Natural killer cell (primary cell): ENCODE data around the gene BSPH1. TPM values are rescaled to one million over a fixed set of nuclear protein-coding genes. Genes with fewer than 3 reads are reported as not detected.

Source experiments
- ATAC-seq, 3 donors: fragments of 150-1000 bp in 2 of 3; fragments of 200-7000 bp in 1 of 3; cut with Tn5 transposase; 1 replicate in 1 of 3; 2 replicates in 2 of 3; pipeline ENCODE4 v1.10.0; 2021; ENCODE audit warnings: mild to moderate bottlenecking in 2 of 3, moderate library complexity in 2 of 3
- DNase-seq, 2 donors: peaks; one replicate each; pipeline versions ENCODE4 v3.0.0 to v3.0.0-alpha.2; 2013 to 2021; ENCODE audit warnings: mixed read lengths in 1 of 2
- H3K27ac ChIP-seq: one replicate; pipeline ENCODE4 v1.5.1; 2013; ENCODE audit warnings: mild to moderate bottlenecking, low read length
- H3K27me3 ChIP-seq: one replicate; pipeline ENCODE4 v1.6.1; 2013; ENCODE audit warnings: low read length; ENCODE audit not compliant: control insufficient read depth, insufficient read depth
- H3K36me3 ChIP-seq: one replicate; pipeline ENCODE4 v1.6.1; 2013; ENCODE audit warnings: low read length; ENCODE audit not compliant: control insufficient read depth, insufficient read depth
- H3K4me1 ChIP-seq: one replicate; pipeline ENCODE4 v1.6.1; 2013; ENCODE audit warnings: low read length; ENCODE audit not compliant: control insufficient read depth, insufficient read depth
- H3K4me3 ChIP-seq: one replicate; pipeline ENCODE4 v1.5.1; 2013; ENCODE audit warnings: low read length
- H3K9me3 ChIP-seq: one replicate; pipeline ENCODE4 v1.6.1; 2013; ENCODE audit warnings: low read length; ENCODE audit not compliant: control insufficient read depth, insufficient read depth
- H3K27ac Mint-ChIP-seq, 2 donors: one replicate each; pipeline ENCODE4 v1.8.0; 2022; ENCODE audit warnings: mild to moderate bottlenecking in 2 of 2, mixed read lengths in 2 of 2, moderate library complexity in 1 of 2
- H3K27me3 Mint-ChIP-seq, 2 donors: one replicate each; pipeline ENCODE4 v1.8.0; 2022; ENCODE audit warnings: low read depth in 2 of 2, mixed read lengths in 2 of 2
- H3K36me3 Mint-ChIP-seq: one replicate; pipeline ENCODE4 v1.8.0; 2022; ENCODE audit warnings: mixed read lengths
- H3K4me1 Mint-ChIP-seq, 2 donors: one replicate each; pipeline ENCODE4 v1.8.0; 2022; ENCODE audit warnings: mixed read lengths in 2 of 2
- H3K4me3 Mint-ChIP-seq: one replicate; pipeline ENCODE4 v1.8.0; 2022; ENCODE audit warnings: mild to moderate bottlenecking, moderate library complexity, mixed read lengths
- H3K9me3 Mint-ChIP-seq, 2 donors: one replicate each; pipeline ENCODE4 v1.8.0; 2022; ENCODE audit warnings: mixed read lengths in 2 of 2
- WGBS: methylation state at CpG from one replicate; pipeline ENCODE4 v1.1.7; 2013; ENCODE audit warnings: missing lambda C conversion rate; ENCODE audit not compliant: insufficient coverage; 5-methylcytosine and 5-hydroxymethylcytosine counted together
- intact Hi-C: fragments of 100-400 bp; cut with micrococcal nuclease; formaldehyde crosslinking; loops from one replicate; pipeline ENCODE4 v1.14.2; 2022
- total RNA-seq, 4 donors: library from RNA; stranded (reverse); fragments of 120-200 nt in 1 of 4; gene quantifications; one replicate each; pipeline versions ENCODE4 v1.2.3 to v1.2.4, GENCODE V29; 2013 to 2022
- TF ChIP-seq, protein P1 (sequence below): fragments of 200-600 bp; IDR thresholded peaks from one replicate; pipeline ENCODE4 v1.8.0; 2022; ENCODE audit warnings: antibody characterized with exemption

The BSPH1 gene, protein sequence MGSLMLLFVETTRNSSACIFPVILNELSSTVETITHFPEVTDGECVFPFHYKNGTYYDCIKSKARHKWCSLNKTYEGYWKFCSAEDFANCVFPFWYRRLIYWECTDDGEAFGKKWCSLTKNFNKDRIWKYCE
- total RNA-seq: not detected
- total RNA-seq (2013): not detected

DNA sequence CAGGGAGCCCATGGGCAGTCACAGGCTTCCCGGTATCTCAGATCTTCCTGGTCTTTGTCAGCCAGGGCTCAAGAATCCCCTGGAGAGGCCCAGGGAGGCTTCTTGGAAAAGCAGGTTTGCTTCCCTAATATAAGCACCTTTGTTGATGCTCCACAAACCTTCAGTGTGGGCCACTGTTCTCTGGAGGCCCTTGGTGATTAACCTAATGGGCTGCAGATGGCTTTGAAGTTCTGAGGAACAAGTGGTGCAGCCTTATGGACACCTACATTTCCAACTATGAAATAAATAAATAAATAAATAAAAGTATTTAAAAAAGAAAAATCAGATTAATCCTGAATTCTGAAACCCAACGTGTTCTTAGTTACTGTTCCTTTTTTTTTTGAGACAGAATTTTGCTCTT lies at the start of gene BSPH1:
BSPH1 (minus strand) TSS at position 101 of the 400 bp plus-strand sequence; CDS start at position 12, 89 bp downstream.
- ATAC-seq (no peak), DNase-seq (no peak)
- Mint-ChIP-seq H3K36me3 (no peaks in the 10 kb centered on the region), H3K27me3 (peaks cover 20 to 26% of the 10 kb centered on the region in 2 donors), H3K9me3 (no peaks in the 10 kb centered on the region), H3K4me1 (no peaks in the 10 kb centered on the region), H3K4me3 (no peak within 1 kb of the TSS), H3K27ac (no peak within 1 kb of the TSS)
- 59% methylated on average over 2 of the region's 2 CpGs for WGBS
- intact Hi-C loops: no loop called here
- H3K27me3 ChIP-seq: peaks cover 2% of the 10 kb centered on the region
- TF ChIP-seq, protein P1, sequence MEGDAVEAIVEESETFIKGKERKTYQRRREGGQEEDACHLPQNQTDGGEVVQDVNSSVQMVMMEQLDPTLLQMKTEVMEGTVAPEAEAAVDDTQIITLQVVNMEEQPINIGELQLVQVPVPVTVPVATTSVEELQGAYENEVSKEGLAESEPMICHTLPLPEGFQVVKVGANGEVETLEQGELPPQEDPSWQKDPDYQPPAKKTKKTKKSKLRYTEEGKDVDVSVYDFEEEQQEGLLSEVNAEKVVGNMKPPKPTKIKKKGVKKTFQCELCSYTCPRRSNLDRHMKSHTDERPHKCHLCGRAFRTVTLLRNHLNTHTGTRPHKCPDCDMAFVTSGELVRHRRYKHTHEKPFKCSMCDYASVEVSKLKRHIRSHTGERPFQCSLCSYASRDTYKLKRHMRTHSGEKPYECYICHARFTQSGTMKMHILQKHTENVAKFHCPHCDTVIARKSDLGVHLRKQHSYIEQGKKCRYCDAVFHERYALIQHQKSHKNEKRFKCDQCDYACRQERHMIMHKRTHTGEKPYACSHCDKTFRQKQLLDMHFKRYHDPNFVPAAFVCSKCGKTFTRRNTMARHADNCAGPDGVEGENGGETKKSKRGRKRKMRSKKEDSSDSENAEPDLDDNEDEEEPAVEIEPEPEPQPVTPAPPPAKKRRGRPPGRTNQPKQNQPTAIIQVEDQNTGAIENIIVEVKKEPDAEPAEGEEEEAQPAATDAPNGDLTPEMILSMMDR: no peak
- H3K27ac ChIP-seq: no peak within 1 kb of the TSS
- no peak within 1 kb of the TSS for H3K4me3 ChIP-seq
- no peaks in the 10 kb centered on the region for H3K36me3 ChIP-seq
- no peaks in the 10 kb centered on the region for H3K4me1 ChIP-seq
- no peaks in the 10 kb centered on the region for H3K9me3 ChIP-seq

DNA sequence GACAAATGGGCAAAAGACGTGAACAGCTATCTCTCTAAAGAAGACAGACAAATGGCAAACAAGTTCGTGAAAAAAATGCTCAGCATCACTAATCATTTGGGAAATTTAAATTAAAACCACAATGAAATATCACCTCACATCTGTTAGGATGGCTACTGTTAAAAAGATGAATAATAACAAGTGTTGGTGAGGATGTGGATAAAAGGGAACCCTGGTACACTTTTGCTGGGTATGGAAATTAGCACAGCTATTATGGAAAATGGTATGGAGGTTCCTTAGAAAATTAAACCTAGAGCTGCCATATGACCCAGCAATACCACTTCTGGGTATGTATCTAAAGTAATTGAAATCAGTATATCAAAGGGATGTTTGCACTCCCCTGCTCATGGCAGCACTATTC lies 44.8 kb upstream of the BSPH1 start:
- Mint-ChIP-seq H3K27me3 (peaks cover 20 to 34% of the 10 kb centered on the region in 2 donors), H3K4me1 (peaks cover 0 to 4% of the 10 kb centered on the region in 2 donors), H3K36me3 (peaks cover 10% of the 10 kb centered on the region), H3K4me3 (no peak overlapping the region), H3K27ac (no peak overlapping the region), H3K9me3 (peaks cover 3 to 5% of the 10 kb centered on the region in 2 donors)
- Histone ChIP-seq H3K4me1 (no peaks in the 10 kb centered on the region), H3K36me3 (no peaks in the 10 kb centered on the region), H3K27ac (no peak overlapping the region), H3K4me3 (no peak overlapping the region), H3K27me3 (peaks cover 3% of the 10 kb centered on the region), H3K9me3 (no peaks in the 10 kb centered on the region)
- no peak for DNase-seq
- WGBS: 90% methylated on average over 2 of the region's 2 CpGs
- ATAC-seq: no peak
- TF ChIP-seq, protein P1: no peak
- intact Hi-C loops: no loop called here

DNA sequence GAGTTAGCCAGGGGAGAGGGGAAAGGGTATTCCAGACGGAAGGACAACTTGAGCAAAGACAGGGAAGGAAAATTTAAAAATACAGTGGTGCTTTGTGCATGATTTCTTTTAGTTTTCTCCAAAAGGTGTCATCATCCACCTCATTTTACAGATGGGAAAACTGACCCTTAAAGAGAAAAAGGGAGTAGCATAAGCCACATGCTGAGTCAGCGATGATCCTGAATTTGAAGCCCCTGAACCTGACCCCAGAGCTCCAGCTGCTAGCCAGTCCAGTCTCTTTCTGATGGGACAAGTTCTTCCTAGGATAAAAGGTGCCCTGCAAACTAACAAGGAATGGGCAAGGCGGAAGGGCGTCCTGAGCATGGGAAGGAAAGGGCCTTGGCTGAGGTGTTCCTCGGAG lies 41.6 kb upstream of the BSPH1 start:
- H3K36me3 Mint-ChIP-seq: peaks cover 10% of the 10 kb centered on the region
- no peak overlapping the region for H3K4me3 ChIP-seq
- H3K36me3 ChIP-seq: no peaks in the 10 kb centered on the region
- DNase-seq (no peak), ATAC-seq (no peak)
- H3K4me3 Mint-ChIP-seq: no peak overlapping the region
- 86% methylated on average over 5 of the region's 5 CpGs for WGBS
- peaks cover 3 to 5% of the 10 kb centered on the region in 2 donors for H3K9me3 Mint-ChIP-seq
- no peak overlapping the region for H3K27ac Mint-ChIP-seq
- no peaks in the 10 kb centered on the region for H3K4me1 ChIP-seq
- no peaks in the 10 kb centered on the region for H3K4me1 Mint-ChIP-seq
- no peak overlapping the region for H3K27ac ChIP-seq
- peaks cover 3 to 15% of the 10 kb centered on the region in 2 donors for H3K27me3 Mint-ChIP-seq
- no peaks in the 10 kb centered on the region for H3K27me3 ChIP-seq
- TF ChIP-seq, protein P1: no peak
- intact Hi-C loops: no loop called here
- no peaks in the 10 kb centered on the region for H3K9me3 ChIP-seq

DNA sequence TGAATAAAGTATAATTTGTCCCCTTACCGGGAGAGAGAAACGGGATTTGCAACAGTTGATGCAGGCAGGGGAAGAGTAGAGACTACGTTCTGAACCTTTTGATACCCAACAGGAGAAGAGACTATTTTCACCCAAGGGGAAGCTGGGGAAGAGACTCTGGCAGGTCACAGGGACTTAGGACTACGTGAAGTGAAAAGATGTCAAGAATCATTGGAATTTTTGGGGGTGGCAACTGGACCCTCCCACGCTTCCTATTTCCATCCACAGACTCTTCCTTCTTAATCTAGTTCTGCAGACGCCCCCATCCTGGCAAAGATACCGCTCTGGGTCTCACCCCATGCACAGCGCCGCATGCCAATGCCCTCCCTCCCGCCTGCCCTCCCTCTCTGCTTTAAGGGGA lies 38.1 kb upstream of the BSPH1 start:
- ATAC-seq (no peak), DNase-seq (no peak)
- TF ChIP-seq, protein P1: no peak
- H3K4me3 ChIP-seq: no peak overlapping the region
- Mint-ChIP-seq H3K36me3 (no peaks in the 10 kb centered on the region), H3K27me3 (peaks cover 9 to 26% of the 10 kb centered on the region in 2 donors), H3K4me3 (no peak overlapping the region), H3K9me3 (no peaks in the 10 kb centered on the region), H3K4me1 (no peaks in the 10 kb centered on the region), H3K27ac (no peak overlapping the region)
- H3K36me3 ChIP-seq: no peaks in the 10 kb centered on the region
- H3K27me3 ChIP-seq: no peaks in the 10 kb centered on the region
- no peaks in the 10 kb centered on the region for H3K4me1 ChIP-seq
- intact Hi-C loops: no loop called here
- WGBS: 65% methylated on average over 10 of the region's 10 CpGs
- H3K9me3 ChIP-seq: no peaks in the 10 kb centered on the region
- H3K27ac ChIP-seq: no peak overlapping the region
